ENCODE results near the gene FAR2. TPM values are rescaled to one million over a fixed set of nuclear protein-coding genes. Genes with fewer than 3 reads are reported as not detected.

Gene FAR2
- total RNA-seq, 1 donor: 10.5 TPM

DNA sequence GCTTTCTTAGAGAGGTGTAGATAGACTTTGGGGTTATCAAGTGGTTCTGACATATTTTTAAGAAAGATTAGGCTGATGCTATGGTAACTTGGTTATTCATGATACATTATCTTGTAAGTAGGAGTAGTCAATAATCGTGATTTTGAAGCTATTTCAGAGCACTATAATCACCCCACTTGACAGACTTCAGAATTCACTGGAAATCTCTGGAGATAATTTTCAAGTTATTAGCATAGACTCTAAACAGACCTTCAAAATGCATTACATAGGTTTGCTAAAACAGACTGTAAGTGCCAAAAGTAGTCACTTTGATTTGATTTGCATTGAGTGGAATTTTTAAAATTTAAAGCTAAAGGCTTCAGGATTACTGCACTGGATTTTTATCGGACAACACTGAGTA lies 157.6 kb downstream of the FAR2 start:
- Histone ChIP-seq H3K79me2 (ENCODE audit: insufficient read depth, low read length) (no peaks in the 10 kb centered on the region), H3K36me3 (ENCODE audit: insufficient read depth, low read length) (no peaks in the 10 kb centered on the region), H3K4me3 (ENCODE audit: insufficient read depth, low read length) (no peak overlapping the region), H2AFZ (ENCODE audit: low read length) (no peak overlapping the region), H3K27me3 (ENCODE audit: insufficient read depth, low read length) (no peaks in the 10 kb centered on the region), H3K27ac (ENCODE audit: low read depth, low read length) (no peak overlapping the region), H3K4me1 (ENCODE audit: insufficient read depth, low read length) (no peaks in the 10 kb centered on the region), H3K9me3 (ENCODE audit: low read depth, low read length) (no peaks in the 10 kb centered on the region), H4K20me1 (ENCODE audit: insufficient read depth, low read length) (no peaks in the 10 kb centered on the region), H3K4me2 (ENCODE audit: insufficient read depth, low read length) (no peak overlapping the region)
- no peak for DNase-seq (ENCODE audit: insufficient read length, low spot score, missing footprints)
- TF ChIP-seq, protein P1, sequence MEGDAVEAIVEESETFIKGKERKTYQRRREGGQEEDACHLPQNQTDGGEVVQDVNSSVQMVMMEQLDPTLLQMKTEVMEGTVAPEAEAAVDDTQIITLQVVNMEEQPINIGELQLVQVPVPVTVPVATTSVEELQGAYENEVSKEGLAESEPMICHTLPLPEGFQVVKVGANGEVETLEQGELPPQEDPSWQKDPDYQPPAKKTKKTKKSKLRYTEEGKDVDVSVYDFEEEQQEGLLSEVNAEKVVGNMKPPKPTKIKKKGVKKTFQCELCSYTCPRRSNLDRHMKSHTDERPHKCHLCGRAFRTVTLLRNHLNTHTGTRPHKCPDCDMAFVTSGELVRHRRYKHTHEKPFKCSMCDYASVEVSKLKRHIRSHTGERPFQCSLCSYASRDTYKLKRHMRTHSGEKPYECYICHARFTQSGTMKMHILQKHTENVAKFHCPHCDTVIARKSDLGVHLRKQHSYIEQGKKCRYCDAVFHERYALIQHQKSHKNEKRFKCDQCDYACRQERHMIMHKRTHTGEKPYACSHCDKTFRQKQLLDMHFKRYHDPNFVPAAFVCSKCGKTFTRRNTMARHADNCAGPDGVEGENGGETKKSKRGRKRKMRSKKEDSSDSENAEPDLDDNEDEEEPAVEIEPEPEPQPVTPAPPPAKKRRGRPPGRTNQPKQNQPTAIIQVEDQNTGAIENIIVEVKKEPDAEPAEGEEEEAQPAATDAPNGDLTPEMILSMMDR (IDR thresholded peaks at IDR 0.05; ENCODE audit: extremely low read depth, low read depth, low read length): no peak

GRCh38 chr12:29309320-29309902 lies 160.3 kb downstream of the FAR2 start:
- no peaks in the 10 kb centered on the region for H4K20me1 ChIP-seq (ENCODE audit: insufficient read depth, low read length)
- no peak for DNase-seq (ENCODE audit: insufficient read length, low spot score, missing footprints)
- no peaks in the 10 kb centered on the region for H3K36me3 ChIP-seq (ENCODE audit: insufficient read depth, low read length)
- H3K4me2 ChIP-seq (ENCODE audit: insufficient read depth, low read length): no peak overlapping the region
- H3K4me3 ChIP-seq (ENCODE audit: insufficient read depth, low read length): no peak overlapping the region
- no peaks in the 10 kb centered on the region for H3K27me3 ChIP-seq (ENCODE audit: insufficient read depth, low read length)
- no peaks in the 10 kb centered on the region for H3K9me3 ChIP-seq (ENCODE audit: low read depth, low read length)
- no peak overlapping the region for H2AFZ ChIP-seq (ENCODE audit: low read length)
- no peaks in the 10 kb centered on the region for H3K4me1 ChIP-seq (ENCODE audit: insufficient read depth, low read length)
- H3K27ac ChIP-seq (ENCODE audit: low read depth, low read length): no peak overlapping the region
- TF ChIP-seq, protein P1 (IDR thresholded peaks at IDR 0.05; ENCODE audit: extremely low read depth, low read depth, low read length): peak; percentile 51
- H3K79me2 ChIP-seq (ENCODE audit: insufficient read depth, low read length): no peaks in the 10 kb centered on the region

DNA sequence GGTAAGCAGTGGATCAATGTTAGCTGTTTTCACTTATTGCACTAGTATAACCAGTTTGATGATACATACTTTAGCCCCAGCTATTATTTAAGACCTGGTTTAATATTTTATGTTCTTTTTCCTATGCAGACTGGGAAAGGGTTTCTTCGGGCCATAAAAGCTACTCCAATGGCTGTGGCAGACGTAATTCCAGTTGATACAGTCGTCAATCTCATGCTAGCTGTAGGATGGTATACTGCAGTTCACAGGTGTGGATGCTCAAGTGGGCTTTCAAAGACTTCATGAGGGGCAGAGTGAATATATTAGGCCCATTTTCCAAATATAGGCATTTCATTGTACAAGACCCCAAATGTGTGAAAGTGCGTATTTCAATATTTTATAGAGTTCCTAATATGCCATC lies 161.8 kb downstream of the FAR2 start:
- H3K9me3 ChIP-seq (ENCODE audit: low read depth, low read length): no peaks in the 10 kb centered on the region
- H3K27ac ChIP-seq (ENCODE audit: low read depth, low read length): no peak overlapping the region
- no peak overlapping the region for H3K4me3 ChIP-seq (ENCODE audit: insufficient read depth, low read length)
- H4K20me1 ChIP-seq (ENCODE audit: insufficient read depth, low read length): no peaks in the 10 kb centered on the region
- H3K4me2 ChIP-seq (ENCODE audit: insufficient read depth, low read length): no peak overlapping the region
- H2AFZ ChIP-seq (ENCODE audit: low read length): no peak overlapping the region
- no peaks in the 10 kb centered on the region for H3K27me3 ChIP-seq (ENCODE audit: insufficient read depth, low read length)
- no peak for DNase-seq (ENCODE audit: insufficient read length, low spot score, missing footprints)
- TF ChIP-seq, protein P1 (IDR thresholded peaks at IDR 0.05; ENCODE audit: extremely low read depth, low read depth, low read length): no peak
- H3K79me2 ChIP-seq (ENCODE audit: insufficient read depth, low read length): no peaks in the 10 kb centered on the region
- no peaks in the 10 kb centered on the region for H3K36me3 ChIP-seq (ENCODE audit: insufficient read depth, low read length)
- no peaks in the 10 kb centered on the region for H3K4me1 ChIP-seq (ENCODE audit: insufficient read depth, low read length)

DNA sequence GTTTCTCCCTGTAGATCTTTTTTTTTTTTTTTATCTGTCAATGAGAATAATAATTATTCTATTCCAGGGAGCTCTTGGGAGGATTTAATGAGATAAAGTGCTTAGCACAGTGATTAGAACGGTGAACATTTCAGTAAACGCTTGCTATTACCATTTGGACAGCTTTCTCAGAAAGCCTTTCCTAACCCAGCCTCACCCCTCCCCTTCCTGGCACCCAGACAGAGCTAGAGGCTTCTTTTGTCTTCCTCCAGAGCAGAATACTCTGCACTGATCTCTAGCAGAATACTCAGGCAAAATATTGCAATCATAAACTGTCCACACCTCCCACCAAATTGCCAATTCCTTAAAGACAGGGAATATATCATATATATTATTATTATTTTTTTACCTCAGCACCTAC lies 165.3 kb downstream of the FAR2 start:
- DNase-seq (ENCODE audit: insufficient read length, low spot score, missing footprints): no peak
- H3K4me3 ChIP-seq (ENCODE audit: insufficient read depth, low read length): no peak overlapping the region
- H3K36me3 ChIP-seq (ENCODE audit: insufficient read depth, low read length): no peaks in the 10 kb centered on the region
- H3K4me1 ChIP-seq (ENCODE audit: insufficient read depth, low read length): peaks cover 14% of the 10 kb centered on the region
- no peaks in the 10 kb centered on the region for H3K79me2 ChIP-seq (ENCODE audit: insufficient read depth, low read length)
- TF ChIP-seq, protein P1 (IDR thresholded peaks at IDR 0.05; ENCODE audit: extremely low read depth, low read depth, low read length): no peak
- no peaks in the 10 kb centered on the region for H4K20me1 ChIP-seq (ENCODE audit: insufficient read depth, low read length)
- H2AFZ ChIP-seq (ENCODE audit: low read length): no peak overlapping the region
- H3K4me2 ChIP-seq (ENCODE audit: insufficient read depth, low read length): no peak overlapping the region
- no peak overlapping the region for H3K27ac ChIP-seq (ENCODE audit: low read depth, low read length)
- H3K27me3 ChIP-seq (ENCODE audit: insufficient read depth, low read length): no peaks in the 10 kb centered on the region
- no peaks in the 10 kb centered on the region for H3K9me3 ChIP-seq (ENCODE audit: low read depth, low read length)
